Rectal smooth muscle tissue (tissue), 1 donor: ENCODE results near the gene TERB1.

Experiments
- H3K27ac ChIP-seq: one replicate; pipeline ENCODE4 v1.7.0; 2013; ENCODE audit warnings: low read depth, low read length, inconsistent platforms
- H3K27me3 ChIP-seq: one replicate; pipeline ENCODE4 v1.7.0; 2013; ENCODE audit warnings: low read length; ENCODE audit not compliant: control insufficient read depth, insufficient read depth
- H3K36me3 ChIP-seq: one replicate; pipeline ENCODE4 v1.7.0; 2013; ENCODE audit warnings: low read length; ENCODE audit not compliant: control insufficient read depth, insufficient read depth
- H3K4me1 ChIP-seq: one replicate; pipeline ENCODE4 v1.7.0; 2013; ENCODE audit warnings: low read length; ENCODE audit not compliant: control insufficient read depth, insufficient read depth
- H3K4me3 ChIP-seq: one replicate; pipeline ENCODE4 v1.7.0; 2013; ENCODE audit warnings: low read length
- H3K9ac ChIP-seq: one replicate; pipeline ENCODE4 v1.7.0; 2013; ENCODE audit warnings: low read length

Gene TERB1

DNA sequence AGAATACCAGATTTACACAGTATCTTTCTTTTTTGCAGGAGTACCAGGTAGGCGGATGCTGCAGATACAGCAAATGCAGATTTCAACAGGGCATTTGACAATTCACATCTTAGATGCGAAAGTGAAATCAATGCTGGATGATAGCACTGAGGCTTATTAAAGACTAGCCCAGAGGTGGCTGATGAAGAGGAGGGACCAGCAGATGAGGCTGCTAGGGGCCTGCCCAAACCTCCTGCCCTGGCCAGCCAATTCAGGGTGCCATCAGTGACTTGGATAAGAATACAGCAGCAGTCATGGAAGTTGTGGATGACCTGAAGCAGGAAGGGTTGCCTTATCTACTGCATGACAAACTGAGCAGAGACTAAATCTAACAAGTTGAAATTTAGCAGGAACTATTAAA, 48.4 kb downstream of the TERB1 start:
- H3K27ac ChIP-seq, result no peak overlapping the region
- H3K4me3 ChIP-seq, result no peak overlapping the region
- peaks cover 9% of the 10 kb centered on the region for H3K36me3 ChIP-seq
- H3K9ac ChIP-seq, result no peak overlapping the region
- H3K4me1 ChIP-seq, result peaks cover 18% of the 10 kb centered on the region
- no peaks in the 10 kb centered on the region for H3K27me3 ChIP-seq

DNA sequence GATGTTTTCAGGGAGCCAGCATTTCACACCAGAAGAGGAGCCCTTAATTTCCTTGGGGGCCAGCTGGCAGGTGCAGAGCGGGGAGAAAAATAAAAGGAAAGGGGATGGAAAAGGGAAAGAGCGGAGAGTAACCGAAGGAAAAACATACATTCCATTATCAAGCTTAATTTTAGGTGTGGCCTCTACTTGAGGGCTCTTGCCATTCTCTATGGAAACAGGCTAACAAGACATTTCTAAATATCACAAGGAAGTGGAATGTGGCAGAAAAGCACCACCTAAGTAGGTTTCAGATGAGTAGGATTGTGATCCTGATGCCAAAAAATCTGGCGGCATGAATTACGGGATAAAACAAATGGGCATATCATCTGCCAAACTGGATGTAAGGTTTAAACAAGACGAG, 49.0 kb downstream of the TERB1 start:
- no peaks in the 10 kb centered on the region for H3K27me3 ChIP-seq
- peaks cover 18% of the 10 kb centered on the region for H3K4me1 ChIP-seq
- H3K4me3 ChIP-seq, result peak overlapping the region; percentile 88
- no peak overlapping the region for H3K9ac ChIP-seq
- peaks cover 9% of the 10 kb centered on the region for H3K36me3 ChIP-seq
- no peak overlapping the region for H3K27ac ChIP-seq

DNA sequence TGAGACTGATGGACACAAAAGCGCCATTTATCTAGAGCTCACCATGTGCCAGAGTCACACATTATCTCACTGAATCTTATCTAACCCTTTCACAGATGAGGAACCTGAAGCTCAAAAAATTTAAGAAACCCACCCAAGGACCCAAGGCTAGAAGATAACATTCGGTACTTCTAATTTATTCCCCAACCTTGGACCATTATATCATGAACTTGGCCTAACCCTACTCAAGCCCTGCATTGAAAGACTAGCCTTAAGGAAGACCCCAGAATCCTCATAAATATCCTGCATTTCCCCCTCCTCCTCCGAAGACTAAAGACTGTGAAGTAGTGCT, 49.4 kb downstream of the TERB1 start:
- H3K36me3 ChIP-seq, result peaks cover 9% of the 10 kb centered on the region
- peaks cover 18% of the 10 kb centered on the region for H3K4me1 ChIP-seq
- no peaks in the 10 kb centered on the region for H3K27me3 ChIP-seq
- H3K27ac ChIP-seq, result peak overlapping the region; percentile 93
- peak overlapping the region; percentile 88 for H3K4me3 ChIP-seq
- H3K9ac ChIP-seq, result no peak overlapping the region

DNA sequence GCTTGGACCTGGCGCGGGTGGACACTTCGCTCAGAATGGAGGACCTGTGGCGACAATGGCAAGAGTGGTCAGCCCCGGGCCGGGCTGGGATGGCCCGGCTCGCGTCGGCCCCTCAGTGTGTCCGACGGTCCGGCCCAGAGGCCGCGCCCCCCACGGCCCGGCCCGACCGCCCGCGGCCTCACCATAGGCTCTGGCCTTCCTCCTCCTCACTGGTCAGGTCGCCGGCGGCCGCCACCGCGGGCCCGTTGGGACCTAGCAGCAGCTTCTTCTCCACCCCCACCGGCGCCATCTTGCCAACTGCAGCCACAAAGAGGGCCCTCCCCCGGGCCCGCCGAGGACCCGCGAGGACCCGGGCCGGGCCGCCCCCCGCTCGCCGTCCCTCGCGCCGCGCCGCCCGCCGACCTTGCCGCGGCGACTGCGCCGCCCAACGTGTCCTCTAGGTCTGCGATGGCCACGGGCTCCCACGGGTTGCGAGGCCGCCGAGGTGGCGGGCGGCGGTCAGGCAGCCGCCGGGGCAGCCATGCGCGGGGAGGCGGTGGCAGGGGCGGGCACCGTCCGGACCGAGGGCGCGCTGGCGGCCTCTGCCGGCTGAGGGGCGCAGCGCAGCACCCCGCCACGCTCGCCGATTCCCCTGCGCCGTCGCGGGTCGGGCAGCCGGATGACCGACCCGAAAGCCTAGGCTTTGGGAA, 49.9 kb downstream of the TERB1 start, which contains the start of gene DYNC1LI2:
Gene DYNC1LI2, minus strand, starts transcription at position 307 of the 689 bp plus-strand sequence. Its CDS starts 18 bp downstream, at position 289.
- peak within 1 kb of the TSS; percentile 93 for H3K27ac ChIP-seq
- H3K4me3 ChIP-seq, result peak within 1 kb of the TSS; percentile 88
- H3K9ac ChIP-seq, result peak within 1 kb of the TSS; percentile 91
- H3K27me3 ChIP-seq, result no peaks in the 10 kb centered on the region
- H3K36me3 ChIP-seq, result peaks cover 9% of the 10 kb centered on the region
- peaks cover 22% of the 10 kb centered on the region for H3K4me1 ChIP-seq

DNA sequence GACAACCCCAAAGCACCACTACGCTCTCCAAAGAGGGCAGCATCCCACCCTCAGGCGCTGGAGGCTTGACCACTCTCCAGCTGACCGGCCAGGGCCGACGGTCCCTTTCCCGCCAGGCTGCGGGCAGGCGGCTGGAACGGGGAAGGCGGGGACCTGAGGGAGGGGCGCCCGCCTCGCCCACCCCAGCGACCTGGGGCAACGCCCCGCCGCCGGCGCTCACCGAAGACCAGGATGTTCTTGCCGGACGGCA, 50.4 kb downstream of the TERB1 start:
- Histone ChIP-seq H3K4me3 (peak overlapping the region; percentile 88), H3K27me3 (no peaks in the 10 kb centered on the region), H3K27ac (peak overlapping the region; percentile 93), H3K4me1 (peaks cover 22% of the 10 kb centered on the region), H3K9ac (peak overlapping the region; percentile 91), H3K36me3 (peaks cover 9% of the 10 kb centered on the region)

DNA sequence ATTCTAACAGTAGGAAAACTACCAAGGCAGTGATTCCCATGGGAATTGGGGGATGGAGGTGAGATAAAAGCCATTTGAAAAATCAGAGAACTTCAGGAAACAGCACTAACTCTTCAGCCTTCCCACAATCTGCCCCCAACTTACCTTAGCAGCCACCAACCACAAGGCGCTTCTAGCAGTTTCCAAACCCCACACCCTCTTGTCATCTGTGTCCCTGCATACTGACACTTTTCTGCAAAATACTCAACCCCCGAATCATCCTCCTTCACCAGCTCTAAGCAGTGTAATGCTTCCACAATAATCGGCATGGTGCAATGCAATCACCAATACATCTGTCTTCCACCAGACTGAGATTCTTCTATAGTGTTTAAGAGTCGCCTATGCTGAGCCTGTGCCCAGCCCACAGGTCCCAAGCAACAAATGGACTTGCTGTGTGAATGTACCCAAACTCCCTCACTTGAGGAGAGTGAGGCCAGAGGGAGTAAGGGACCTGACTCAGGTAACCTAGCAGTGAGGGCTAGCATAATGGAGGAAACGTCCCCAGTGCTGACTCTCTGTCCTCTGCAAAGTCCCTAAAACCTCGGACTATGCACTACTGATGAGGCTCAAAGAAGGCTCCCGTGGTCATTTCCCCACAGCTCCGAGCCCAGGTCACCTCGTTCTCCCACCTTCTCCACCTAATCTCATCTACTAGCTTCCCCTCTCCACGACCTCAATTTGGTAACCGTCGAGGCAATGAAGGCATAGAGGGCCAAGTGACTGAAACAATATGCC, 50.9 kb downstream of the TERB1 start:
- Histone ChIP-seq H3K4me3 (peak overlapping the region; percentile 88), H3K27ac (peak overlapping the region; percentile 93), H3K27me3 (no peaks in the 10 kb centered on the region), H3K9ac (peak overlapping the region; percentile 91), H3K4me1 (peaks cover 22% of the 10 kb centered on the region), H3K36me3 (peaks cover 9% of the 10 kb centered on the region)

DNA sequence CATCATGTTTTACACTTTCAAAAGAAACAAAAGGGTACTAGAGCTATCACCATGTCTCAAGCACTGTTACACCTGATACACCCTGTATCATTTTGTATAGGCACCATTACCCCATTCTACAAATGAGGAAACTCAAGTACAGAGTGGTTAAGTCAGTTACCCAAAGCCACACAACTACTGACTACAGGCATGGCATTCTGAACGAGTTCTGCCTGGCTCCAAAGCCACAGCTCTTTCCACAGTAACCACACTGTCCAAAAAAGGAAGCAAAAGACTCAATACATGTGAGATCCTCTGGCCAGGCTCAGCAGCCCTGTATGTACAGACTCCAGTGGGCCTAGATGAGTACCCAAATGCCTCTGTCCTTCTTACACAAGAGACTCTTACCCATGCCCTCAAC, 54.7 kb downstream of the TERB1 start:
- peaks cover 32% of the 10 kb centered on the region for H3K4me1 ChIP-seq
- H3K27ac ChIP-seq, result peak overlapping the region; percentile 74
- peaks cover 12% of the 10 kb centered on the region for H3K36me3 ChIP-seq
- H3K4me3 ChIP-seq, result no peak overlapping the region
- no peak overlapping the region for H3K9ac ChIP-seq
- no peaks in the 10 kb centered on the region for H3K27me3 ChIP-seq

DNA sequence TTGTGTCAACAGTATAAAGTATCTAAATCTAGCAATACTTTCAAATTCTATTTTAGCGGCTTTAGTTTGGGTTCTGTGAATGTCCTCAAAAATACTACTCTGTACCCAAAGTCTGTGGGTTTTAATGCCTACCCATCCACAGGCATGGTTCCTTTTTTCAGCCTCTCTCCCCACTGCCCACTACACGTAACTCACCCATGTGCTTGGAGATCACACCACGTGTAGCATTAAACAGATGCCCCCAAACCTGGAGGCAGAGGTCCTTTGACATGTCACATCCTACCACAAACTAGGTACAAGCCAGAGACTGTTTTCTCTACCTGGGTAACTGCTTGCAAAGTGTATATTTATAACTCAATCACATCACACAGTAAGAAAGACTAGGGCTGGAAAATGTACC, 55.3 kb downstream of the TERB1 start:
- Histone ChIP-seq H3K4me1 (peaks cover 38% of the 10 kb centered on the region), H3K9ac (no peak overlapping the region), H3K4me3 (no peak overlapping the region), H3K27ac (no peak overlapping the region), H3K36me3 (peaks cover 12% of the 10 kb centered on the region), H3K27me3 (no peaks in the 10 kb centered on the region)

DNA sequence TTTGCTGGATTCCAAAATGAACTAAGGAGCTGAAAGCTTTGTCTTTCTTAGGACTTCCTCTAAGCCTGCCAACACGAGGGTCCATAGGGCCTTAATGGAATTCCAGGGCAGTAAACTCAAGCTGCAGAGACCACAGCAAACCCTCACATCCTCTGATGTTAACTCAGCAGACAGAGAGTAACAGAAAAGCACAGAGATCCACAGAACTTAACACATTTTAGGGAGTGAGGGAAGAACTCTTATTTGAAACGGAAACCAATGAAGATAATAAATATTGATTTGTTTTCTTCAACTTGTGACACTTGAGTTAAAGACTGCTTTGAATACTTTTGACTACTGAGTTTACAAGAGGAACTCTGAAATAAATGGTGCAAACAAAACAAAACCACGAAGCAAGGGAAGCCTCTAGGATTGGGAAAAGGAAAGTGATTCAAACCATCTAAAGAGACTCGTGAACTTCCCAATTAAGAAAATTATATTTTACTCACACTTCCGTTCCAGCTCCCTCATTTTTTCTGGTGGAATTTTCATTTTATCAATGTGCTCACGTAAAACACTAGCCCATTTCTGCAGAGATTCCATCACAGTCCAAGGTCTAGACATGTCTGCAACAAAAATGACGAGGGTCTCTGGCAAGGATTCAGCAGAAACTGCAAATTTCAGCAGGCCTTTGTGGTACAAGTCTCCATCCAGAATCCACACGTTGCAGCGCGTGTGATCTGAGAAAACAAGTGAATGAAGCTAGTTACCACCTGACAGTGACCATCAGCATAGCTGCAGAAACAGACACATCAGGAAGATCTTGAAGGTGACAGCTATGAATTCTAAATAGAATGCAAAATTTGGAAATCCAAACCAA, 59.2 kb downstream of the TERB1 start:
- no peaks in the 10 kb centered on the region for H3K27me3 ChIP-seq
- no peak overlapping the region for H3K9ac ChIP-seq
- H3K36me3 ChIP-seq, result peaks cover 11% of the 10 kb centered on the region
- peak overlapping the region; percentile 90 for H3K27ac ChIP-seq
- peaks cover 38% of the 10 kb centered on the region for H3K4me1 ChIP-seq
- peak overlapping the region; percentile 11 for H3K4me3 ChIP-seq

DNA sequence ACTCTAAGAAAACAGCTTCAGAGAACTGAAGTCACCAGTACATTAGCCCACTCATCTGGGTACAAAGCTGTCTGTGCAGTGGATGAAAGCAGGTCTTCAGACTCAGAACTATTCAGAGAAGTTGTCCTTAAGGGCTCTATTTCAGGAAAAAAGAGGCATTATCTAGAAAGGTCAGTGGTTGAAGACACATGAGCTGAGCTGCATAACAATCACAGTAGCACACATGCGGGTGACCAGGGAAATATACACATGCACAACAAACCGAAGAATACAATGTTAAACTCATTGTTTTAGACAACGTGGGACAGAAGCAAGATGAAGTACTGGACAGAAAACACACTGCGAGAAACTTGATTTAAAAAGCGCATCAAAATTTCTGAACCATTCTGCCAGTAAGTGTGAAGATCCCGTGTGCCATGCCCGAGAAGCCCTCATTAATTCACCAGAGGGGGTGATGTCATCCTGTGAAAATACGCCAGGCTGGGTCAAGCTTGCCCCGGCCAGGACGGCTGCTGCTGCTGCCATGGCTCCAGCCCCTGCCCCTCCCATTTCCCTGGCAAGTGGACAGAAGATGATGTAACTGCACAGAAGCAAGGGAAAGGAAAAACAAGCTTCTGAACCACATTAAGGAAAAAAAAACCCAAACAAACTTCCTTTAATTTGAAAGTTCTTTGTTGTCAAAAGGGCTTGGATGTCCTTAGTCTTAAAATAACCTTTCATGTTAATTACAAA, 60.0 kb downstream of the TERB1 start:
- no peak overlapping the region for H3K9ac ChIP-seq
- peaks cover 11% of the 10 kb centered on the region for H3K36me3 ChIP-seq
- no peaks in the 10 kb centered on the region for H3K27me3 ChIP-seq
- peak overlapping the region; percentile 90 for H3K27ac ChIP-seq
- H3K4me1 ChIP-seq, result peaks cover 34% of the 10 kb centered on the region
- H3K4me3 ChIP-seq, result no peak overlapping the region

DNA sequence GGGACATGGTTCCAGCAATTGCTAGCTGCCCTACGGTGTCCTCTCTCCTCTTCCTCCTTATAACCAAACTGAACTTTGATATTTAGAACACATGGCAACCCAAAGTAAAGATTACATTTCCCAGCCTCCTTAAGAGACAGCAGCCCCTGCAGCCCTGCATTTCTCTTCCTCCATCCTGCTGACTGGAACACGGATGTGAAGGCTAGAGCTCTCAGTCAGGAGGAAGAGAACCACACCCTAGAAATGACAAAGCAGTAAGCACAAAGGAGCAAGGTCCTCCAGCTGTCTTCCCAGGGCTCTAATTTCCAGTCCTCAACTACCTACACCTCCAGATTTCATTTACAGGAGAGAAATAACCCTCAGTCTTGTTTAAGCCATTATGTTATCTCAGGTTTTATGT, 60.9 kb downstream of the TERB1 start:
- Histone ChIP-seq H3K27me3 (no peaks in the 10 kb centered on the region), H3K36me3 (peaks cover 18% of the 10 kb centered on the region), H3K4me3 (peak overlapping the region; percentile 10), H3K4me1 (peaks cover 34% of the 10 kb centered on the region), H3K27ac (peak overlapping the region; percentile 90), H3K9ac (no peak overlapping the region)

DNA sequence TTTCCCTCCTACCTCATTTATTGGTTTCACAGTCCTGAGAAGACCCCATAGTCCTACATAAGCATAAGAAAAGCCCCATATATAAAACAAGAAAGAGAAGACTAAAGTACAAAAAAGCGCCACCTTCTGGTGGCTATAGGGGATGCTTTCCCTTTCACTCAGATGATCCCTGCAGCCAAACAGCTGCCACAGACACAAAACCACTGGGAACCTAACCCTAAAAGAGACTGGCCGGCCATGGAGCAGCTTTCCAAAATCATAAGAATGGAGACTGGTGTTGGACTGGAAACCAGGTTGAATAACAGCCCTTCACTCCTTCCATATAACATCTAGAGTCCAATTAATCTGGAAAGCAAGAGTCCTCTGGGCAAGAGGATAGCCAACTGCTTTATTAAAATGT, 61.4 kb downstream of the TERB1 start:
- H3K36me3 ChIP-seq, result peaks cover 21% of the 10 kb centered on the region
- peaks cover 34% of the 10 kb centered on the region for H3K4me1 ChIP-seq
- peak overlapping the region; percentile 90 for H3K27ac ChIP-seq
- no peak overlapping the region for H3K9ac ChIP-seq
- H3K27me3 ChIP-seq, result no peaks in the 10 kb centered on the region
- peak overlapping the region; percentile 10 for H3K4me3 ChIP-seq
